HG03045 (cell line): Measurements from ENCODE around the gene ABCG1.
"Not testable (repeated sequence)": the region's sequence is repeated elsewhere in the genome, so short reads cannot be mapped to it uniquely, and the experiment has no call there.

Experiments used
- ATAC-seq: cut with Tn5 transposase; IDR thresholded peaks from one replicate; pipeline ENCODE4 v1.9.1; 2021; ENCODE audit warnings: mild to moderate bottlenecking, moderate library complexity; ENCODE audit not compliant: unreplicated experiment

ABCG1 gene

DNA sequence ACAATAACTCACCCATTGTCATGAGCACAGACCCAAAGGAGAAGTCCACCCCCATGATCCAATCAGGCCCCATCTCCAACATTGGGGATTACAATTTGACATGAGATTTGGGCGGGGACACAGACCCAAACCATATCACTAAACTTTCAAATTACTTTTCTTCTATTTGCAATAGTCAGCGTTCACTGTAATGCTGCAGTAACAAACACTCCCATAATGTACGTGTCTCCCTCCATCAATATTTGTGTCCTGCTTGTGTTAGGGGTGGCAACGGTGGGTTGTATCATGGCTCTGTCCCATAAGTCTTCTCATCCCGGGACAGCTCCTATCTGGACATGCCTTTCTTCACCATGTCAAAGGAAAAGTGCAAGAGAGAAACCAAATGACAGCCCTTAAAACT lies 70.0 kb downstream of the ABCG1 start:
- no peak for ATAC-seq

DNA sequence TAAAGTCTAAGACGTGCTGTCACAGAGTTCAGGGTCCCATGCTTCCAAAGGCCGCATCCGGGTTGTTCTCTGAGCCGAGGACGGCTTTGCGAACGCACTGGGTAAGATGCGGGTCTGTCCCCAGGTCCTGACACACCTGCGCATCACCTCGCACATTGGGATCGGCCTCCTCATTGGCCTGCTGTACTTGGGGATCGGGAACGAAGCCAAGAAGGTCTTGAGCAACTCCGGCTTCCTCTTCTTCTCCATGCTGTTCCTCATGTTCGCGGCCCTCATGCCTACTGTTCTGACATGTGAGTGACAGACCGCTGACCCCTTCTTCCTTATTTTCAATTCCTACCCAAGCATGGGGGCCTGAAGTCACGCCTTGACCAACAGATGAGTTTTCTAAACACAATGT lies 71.0 kb downstream of the ABCG1 start:
- no peak for ATAC-seq

DNA sequence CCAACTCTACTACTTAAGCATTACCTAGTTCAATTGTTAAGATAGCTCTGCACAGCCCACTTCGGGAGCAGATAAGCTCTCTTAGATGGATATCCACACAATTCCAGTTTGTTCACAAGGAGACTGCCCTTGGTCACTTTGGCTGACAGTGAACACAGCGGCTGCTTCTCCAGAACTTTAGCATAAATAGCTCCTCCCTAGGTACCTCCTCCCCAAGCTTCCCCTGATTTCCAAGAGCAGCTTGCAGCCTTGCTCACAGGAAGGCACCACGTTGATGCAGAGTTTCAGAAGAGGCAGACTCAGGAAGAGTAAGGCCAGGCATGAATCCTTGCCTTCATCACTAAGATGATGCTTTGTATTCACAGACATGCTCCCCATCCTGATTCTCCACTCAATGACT lies 71.6 kb downstream of the ABCG1 start:
- no peak for ATAC-seq

DNA sequence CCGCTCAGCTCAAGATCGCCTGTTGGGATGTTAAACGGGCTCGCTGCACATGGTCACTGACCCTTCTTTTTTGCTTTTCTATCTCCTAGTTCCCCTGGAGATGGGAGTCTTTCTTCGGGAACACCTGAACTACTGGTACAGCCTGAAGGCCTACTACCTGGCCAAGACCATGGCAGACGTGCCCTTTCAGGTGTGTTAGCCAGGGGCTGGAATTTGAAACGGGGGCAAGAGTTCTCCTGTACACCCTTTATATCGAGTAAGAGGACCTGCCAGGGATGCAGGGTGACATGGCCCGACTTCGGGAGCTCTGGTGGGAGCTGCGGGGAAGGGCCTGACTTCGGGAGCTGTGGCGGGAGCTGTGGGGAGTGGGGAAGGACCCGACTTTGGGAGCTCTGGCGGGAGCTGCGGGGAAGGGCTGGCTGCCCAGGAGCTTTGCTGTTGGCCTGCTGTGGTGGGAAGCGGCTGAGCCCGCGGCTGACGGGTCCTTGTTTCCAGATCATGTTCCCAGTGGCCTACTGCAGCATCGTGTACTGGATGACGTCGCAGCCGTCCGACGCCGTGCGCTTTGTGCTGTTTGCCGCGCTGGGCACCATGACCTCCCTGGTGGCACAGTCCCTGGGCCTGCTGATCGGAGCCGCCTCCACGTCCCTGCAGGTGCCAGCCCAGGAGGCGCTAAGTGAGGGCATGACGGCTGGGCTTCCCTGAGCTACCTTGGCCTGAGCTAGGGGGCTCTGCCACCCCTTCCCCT lies 72.2 kb downstream of the ABCG1 start:
- no peak for ATAC-seq

DNA sequence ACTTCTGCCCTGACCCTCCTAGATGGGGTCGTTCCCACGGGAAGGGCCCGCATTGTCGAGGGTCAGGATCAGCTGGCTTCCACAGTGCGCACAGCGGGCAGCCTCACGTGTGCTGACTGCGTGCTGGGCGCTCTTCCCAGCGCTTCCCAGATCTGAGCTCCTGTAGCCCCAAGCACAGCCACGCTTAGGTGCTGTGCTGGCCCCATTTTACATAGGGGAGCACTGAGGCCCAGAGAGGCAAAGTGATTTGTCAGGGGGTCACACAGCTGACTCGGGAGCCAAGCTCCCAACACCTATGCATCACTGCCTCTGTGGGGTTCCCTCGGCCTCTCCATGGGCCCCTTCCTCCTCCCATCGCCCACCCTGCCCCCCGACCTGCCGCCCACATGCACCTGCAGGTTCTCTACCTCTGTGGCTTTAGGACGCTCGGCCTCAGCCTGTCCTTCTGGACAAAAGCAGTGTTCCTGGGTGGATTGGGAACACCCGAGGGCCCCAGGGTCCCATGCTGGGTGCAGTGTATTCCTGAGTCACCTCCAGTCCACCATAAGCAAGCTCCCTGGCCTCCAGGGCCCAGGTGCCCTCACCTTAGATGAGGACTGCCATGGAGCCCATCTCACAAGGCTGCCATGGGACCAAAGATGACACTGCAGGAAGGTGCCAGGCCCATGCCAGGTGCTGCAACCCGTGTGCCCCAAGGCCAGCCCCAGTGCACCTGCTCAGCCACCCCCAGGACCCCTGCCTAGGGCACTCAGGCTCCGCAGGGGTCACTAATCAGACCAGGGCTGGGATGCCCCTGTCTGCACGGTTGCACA lies 73.0 kb downstream of the ABCG1 start:
- no peak for ATAC-seq

DNA sequence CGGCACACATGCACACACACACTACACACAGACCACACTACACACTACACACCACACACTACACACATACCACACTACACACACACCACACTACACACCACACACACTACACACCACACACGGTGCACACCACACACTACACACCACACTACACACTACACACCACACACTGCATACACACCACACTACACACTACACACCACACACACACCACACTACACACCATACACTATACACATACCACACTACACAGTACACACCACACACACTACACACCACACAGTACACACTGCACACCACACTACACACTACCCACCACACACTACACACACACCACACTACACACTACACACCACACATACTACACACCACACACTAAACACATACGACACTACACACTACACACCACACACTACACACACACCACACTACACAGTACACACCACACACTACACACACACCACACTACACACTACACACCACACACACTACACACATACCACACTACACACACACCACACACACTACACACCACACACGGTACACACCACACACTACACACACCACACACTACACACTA lies 73.7 kb downstream of the ABCG1 start:
- not testable (repeated sequence) for ATAC-seq

DNA sequence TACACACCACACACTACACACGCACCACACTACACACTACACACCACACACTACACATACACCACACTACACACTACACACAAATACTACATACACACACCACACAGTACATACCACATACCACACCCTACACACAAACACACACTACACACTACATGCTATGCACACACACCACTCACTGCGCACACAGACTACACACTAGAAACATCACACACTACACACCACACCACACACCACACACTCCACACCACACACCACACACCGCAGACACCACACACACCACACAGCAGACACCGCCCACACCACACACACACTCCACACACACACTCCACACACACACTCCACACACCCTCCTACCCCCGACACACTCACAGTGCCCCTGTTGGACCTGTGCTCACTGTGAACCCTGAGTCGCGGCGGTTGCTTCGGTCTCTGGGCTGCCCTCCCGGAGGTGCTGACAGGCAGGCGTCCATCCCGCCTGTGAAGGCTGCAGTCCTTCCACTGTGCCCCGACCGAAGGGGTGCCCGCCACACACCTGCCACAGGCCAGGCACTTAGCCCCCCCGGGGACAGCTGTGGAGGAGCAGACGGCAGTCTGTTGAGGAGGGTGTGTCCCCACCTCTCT lies 74.8 kb downstream of the ABCG1 start:
- no peak for ATAC-seq

DNA sequence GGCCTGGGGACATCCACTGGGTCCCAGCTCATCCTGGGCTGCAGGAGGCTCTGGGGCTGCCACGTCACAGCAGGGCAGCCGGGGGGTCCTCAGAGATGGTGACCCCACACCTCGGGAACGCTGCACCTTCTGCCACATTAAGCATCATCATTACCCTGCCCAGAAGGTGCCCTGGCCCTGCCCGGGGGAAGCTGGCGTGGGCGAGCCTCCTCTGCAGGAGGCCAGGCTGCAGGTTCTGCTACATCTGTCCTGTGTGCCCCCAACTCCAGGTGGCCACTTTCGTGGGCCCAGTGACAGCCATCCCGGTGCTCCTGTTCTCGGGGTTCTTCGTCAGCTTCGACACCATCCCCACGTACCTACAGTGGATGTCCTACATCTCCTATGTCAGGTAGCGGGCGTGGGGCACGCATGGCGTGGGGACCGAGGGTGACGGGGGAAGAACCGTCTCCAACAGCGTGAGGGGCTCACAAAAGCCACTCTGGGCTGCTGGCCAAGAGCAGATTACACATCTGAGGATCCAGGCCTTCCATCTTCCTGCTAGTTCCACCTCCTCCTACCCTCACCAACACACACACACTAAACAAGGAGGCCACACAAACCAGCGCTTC lies 75.4 kb downstream of the ABCG1 start:
- no peak for ATAC-seq

DNA sequence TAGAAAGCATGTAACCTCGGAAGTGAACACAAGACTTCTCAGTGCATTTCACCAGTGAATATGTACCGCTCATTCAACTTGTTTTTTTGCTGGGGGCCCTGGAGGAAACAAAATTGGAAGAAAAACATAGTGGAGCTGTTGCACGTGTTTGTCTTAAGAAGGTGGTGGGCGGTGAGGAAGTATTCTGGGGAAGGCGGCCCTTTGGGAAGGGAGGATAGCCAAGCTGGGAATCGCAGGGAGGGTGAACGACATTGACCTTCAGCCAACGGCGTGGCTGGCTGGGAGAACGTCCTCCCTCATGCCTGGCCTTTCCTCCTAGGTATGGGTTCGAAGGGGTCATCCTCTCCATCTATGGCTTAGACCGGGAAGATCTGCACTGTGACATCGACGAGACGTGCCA lies 76.9 kb downstream of the ABCG1 start:
- no peak for ATAC-seq

GRCh38 chr21:42296501-42296900 lies 77.6 kb downstream of the ABCG1 start:
- ATAC-seq, result no peak

GRCh38 chr21:42297377-42297776 lies 78.4 kb downstream of the ABCG1 start:
- ATAC-seq, result no peak

DNA sequence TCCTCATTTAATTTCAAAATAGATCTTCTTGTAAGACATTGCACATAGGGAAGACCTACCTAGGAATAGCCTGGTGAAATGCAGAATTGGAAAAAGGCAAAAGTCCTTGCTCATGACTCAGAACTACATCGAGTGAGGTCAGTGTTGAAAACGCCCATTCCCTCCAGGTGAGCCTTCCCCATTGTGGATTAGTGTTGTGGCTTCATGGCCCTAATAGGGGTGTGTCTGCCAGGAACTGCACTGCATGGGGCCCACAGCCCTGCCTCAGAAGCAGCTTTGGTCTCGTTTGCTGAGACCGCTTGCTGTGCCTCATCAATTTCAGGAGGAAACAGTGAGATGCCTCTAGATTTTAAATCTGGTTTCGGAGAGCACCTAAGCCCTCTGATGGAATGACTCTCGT lies 79.3 kb downstream of the ABCG1 start:
- no peak for ATAC-seq

DNA sequence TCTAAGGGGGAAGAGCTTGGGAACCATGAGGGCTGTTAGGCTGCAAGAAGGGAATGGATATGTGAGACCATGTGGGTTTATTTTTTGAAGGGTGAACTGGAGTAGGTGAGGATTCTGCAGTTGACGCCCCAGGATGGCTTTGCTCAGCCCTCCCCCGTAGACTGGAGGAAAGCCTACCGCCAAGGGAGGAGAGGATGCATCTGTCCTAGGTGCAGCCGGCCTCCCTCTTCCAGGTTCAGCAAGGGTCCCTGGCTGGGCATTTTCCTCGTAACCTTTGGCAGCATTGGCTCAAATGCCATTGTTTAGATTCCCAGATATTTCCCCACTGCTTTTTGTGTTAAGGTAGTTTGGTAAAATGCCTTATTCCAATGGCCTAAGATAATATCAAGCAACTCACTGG lies 79.7 kb downstream of the ABCG1 start:
- ATAC-seq, result no peak

- no peak for ATAC-seq
These were observed 80.5 kb downstream of the ABCG1 start for GRCh38 chr21:42299324-42300044.

GRCh38 chr21:42300045-42300583 lies 81.2 kb downstream of the ABCG1 start:
- no peak for ATAC-seq

DNA sequence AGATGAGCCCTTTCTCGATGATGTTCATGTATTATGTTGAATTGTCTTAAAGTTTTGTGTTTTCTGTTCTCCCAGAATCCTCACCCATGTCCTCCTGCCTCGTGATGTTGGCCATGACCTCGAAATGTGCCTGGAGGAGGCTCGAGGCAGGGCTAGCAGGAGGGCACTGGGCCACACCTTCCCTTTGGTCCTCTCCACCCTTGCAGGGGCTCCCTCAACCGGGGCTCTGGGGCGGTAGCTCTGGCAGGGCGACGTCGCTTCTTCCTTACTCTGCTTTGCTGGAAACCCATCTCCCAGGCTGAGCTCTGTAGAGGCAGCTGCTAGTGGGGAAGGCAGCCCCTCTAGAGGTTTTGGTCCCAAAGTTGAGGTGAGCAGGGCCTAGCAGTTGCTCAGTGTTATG lies 82.0 kb downstream of the ABCG1 start:
- no peak for ATAC-seq

DNA sequence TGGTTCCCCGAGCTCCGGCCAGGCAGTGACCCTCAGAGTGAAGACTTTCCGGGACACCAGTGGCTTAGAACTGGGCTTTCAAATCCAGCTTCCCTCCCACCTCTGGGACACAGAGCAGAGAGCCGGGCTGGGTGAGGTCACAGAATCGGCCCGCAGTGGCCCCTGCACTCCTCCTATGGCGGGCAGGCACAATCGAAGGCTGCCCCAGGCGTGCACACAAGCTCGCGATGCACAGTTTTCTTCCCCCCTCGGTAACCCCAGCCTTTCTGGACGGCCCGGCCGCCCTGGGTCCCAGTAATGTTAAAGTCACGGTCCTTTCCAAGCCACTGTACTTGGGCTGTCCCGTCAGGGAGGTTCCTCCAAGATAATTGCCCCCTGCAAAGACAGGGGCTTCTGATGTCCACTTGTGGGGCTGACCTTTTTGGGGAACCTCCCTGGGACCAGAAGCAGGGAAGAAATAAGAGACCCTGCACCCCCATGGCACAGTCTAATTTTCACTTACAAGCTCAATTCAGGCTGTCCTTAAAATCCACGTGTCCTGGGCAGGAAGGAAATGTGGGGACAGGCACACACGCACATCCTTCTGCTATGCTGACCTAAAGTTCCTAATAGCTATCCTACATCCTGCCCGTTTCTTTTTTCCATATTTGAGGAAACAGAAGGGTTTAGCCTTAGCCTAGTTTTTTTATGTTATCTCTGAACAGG lies 82.6 kb downstream of the ABCG1 start:
- no peak for ATAC-seq

GRCh38 chr21:42302076-42302650 lies 83.2 kb downstream of the ABCG1 start:
- ATAC-seq, result no peak

- ATAC-seq, result no peak
These were observed 83.9 kb downstream of the ABCG1 start for GRCh38 chr21:42302794-42303193.
